Measurements from ENCODE around the gene MYO10. TPM values are rescaled to one million over a fixed set of nuclear protein-coding genes. Genes with fewer than 3 reads are reported as not detected.
A peak's percentile ranks its signal among the peaks of the same experiment; 100 is the strongest.

Gene MYO10
- polyA plus RNA-seq, 3 donors, result 0.23 to 1.1 (median 0.35) TPM

DNA sequence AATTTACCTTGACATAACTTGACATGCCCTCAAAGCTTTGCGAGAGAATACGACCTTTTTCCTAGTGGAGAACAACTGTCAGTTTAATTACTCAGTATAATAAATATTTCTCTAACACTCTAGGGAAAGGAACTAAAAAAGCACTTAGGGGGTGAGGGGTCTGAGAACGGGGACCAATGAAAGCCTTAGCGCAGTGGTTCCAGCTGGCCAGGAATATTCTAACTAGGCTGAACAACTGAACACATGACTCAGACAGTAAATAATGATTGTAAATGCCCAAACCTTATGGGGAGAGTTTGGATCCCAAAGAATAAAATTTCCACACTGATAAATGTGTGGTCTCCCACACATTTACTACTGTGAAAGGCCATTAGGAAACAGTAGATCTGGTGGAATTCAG, 14.9 kb downstream of the MYO10 start:
- Mint-ChIP-seq H3K27me3 (ENCODE audit: low read depth in 3 of 3) (peaks cover 0 to 3% (median 3%) of the 10 kb centered on the region in 3 donors), H3K27ac (peak overlapping the region in 1 of 7 donors; percentile 8), H3K4me3 (no peak overlapping the region), H3K4me1 (peaks cover 2% of the 10 kb centered on the region), H3K9me3 (peaks cover 0 to 2% (median 0%) of the 10 kb centered on the region in 7 donors), H3K36me3 (no peaks in the 10 kb centered on the region)
- no CpG with 5 or more reads among the region's 4 CpGs for WGBS (ENCODE audit: insufficient coverage)
- Histone ChIP-seq H3K9me3 (replicated peaks in 1 of 2; ENCODE audit: control insufficient read depth in 1 of 2, insufficient read depth in 1 of 2, low read length in 2 of 2) (peaks cover 0 to under 1% of the 10 kb centered on the region in 2 donors), H3K27me3 (ENCODE audit: control insufficient read depth in 2 of 2, insufficient read depth in 2 of 2, low read length in 2 of 2) (no peaks in the 10 kb centered on the region), H4K20me1 (ENCODE audit: insufficient read depth, low read length) (no peaks in the 10 kb centered on the region), H2AFZ (ENCODE audit: insufficient read depth, low read depth, low read length, poor library complexity, severe bottlenecking) (no peak overlapping the region), H3K79me2 (ENCODE audit: insufficient read depth, low read length) (no peaks in the 10 kb centered on the region), H3K4me3 (replicated peaks in 1 of 3; ENCODE audit: low read depth in 2 of 3, low read length in 3 of 3) (no peak overlapping the region), H3K4me2 (replicated peaks; ENCODE audit: extremely low read depth, low read length, poor library complexity, severe bottlenecking) (no peak overlapping the region), H3K27ac (ENCODE audit: low read depth in 1 of 2, low read length in 2 of 2) (no peak overlapping the region), H3K4me1 (ENCODE audit: control insufficient read depth in 1 of 2, insufficient read depth in 2 of 2, low read length in 2 of 2) (no peaks in the 10 kb centered on the region), H3K36me3 (replicated peaks in 1 of 2; ENCODE audit: control insufficient read depth in 1 of 2, insufficient read depth in 2 of 2, low read length in 2 of 2) (no peaks in the 10 kb centered on the region), H3K9ac (ENCODE audit: insufficient read depth, low read length, poor library complexity, severe bottlenecking) (no peak overlapping the region)
- intact Hi-C loops (cut with micrococcal nuclease), result no loop called here
- TF ChIP-seq CTCF (IDR thresholded peaks at IDR 0.05), result no peak
- DNase-seq, result no peak

- no peak overlapping the region for H2AFZ ChIP-seq (ENCODE audit: insufficient read depth, low read depth, low read length, poor library complexity, severe bottlenecking)
- H4K20me1 ChIP-seq (ENCODE audit: insufficient read depth, low read length), result no peaks in the 10 kb centered on the region
- H3K27ac ChIP-seq (ENCODE audit: low read depth in 1 of 2, low read length in 2 of 2), result no peak overlapping the region
- Mint-ChIP-seq H3K9me3 (peaks cover 0 to 2% (median 0%) of the 10 kb centered on the region in 7 donors), H3K27ac (no peak overlapping the region), H3K4me3 (no peak overlapping the region), H3K36me3 (no peaks in the 10 kb centered on the region), H3K4me1 (peaks cover 2% of the 10 kb centered on the region), H3K27me3 (ENCODE audit: low read depth in 3 of 3) (peaks cover 0 to 3% (median 3%) of the 10 kb centered on the region in 3 donors)
- no peaks in the 10 kb centered on the region for H3K4me1 ChIP-seq (ENCODE audit: control insufficient read depth in 1 of 2, insufficient read depth in 2 of 2, low read length in 2 of 2)
- no peak overlapping the region for H3K4me3 ChIP-seq (replicated peaks in 1 of 3; ENCODE audit: low read depth in 2 of 3, low read length in 3 of 3)
- intact Hi-C loops (cut with micrococcal nuclease), result no loop called here
- no peak overlapping the region for H3K4me2 ChIP-seq (replicated peaks; ENCODE audit: extremely low read depth, low read length, poor library complexity, severe bottlenecking)
- TF ChIP-seq CTCF (IDR thresholded peaks at IDR 0.05), result no peak
- H3K9ac ChIP-seq (ENCODE audit: insufficient read depth, low read length, poor library complexity, severe bottlenecking), result no peak overlapping the region
- no peaks in the 10 kb centered on the region for H3K27me3 ChIP-seq (ENCODE audit: control insufficient read depth in 2 of 2, insufficient read depth in 2 of 2, low read length in 2 of 2)
- no peaks in the 10 kb centered on the region for H3K9me3 ChIP-seq (replicated peaks in 1 of 2; ENCODE audit: control insufficient read depth in 1 of 2, insufficient read depth in 1 of 2, low read length in 2 of 2)
- no peaks in the 10 kb centered on the region for H3K79me2 ChIP-seq (ENCODE audit: insufficient read depth, low read length)
- no peak for DNase-seq
- no CpG with 5 or more reads among the region's 8 CpGs for WGBS (ENCODE audit: insufficient coverage)
- no peaks in the 10 kb centered on the region for H3K36me3 ChIP-seq (replicated peaks in 1 of 2; ENCODE audit: control insufficient read depth in 1 of 2, insufficient read depth in 2 of 2, low read length in 2 of 2)
Observed at GRCh38 chr5:16920109-16920816, 15.8 kb downstream of the MYO10 start.
